CD14-positive monocyte (primary cell): ENCODE measurements around the gene INPP5A. TPM values are rescaled to one million over a fixed set of nuclear protein-coding genes. Genes with fewer than 3 reads are reported as not detected.

Source experiments
- DNase-seq, 3 donors: peaks; one replicate each; pipeline ENCODE4 v3.0.0-alpha.2; 2011 to 2022
- H2AFZ ChIP-seq: 2 replicates; pipeline ENCODE4 v1.6.0; 2012; ENCODE audit warnings: mild to moderate bottlenecking, low read depth, low read length, inconsistent platforms; ENCODE audit not compliant: insufficient read depth, poor library complexity, severe bottlenecking
- H3K27ac ChIP-seq, 2 donors: 1 replicate in 1 of 2; 2 replicates in 1 of 2; pipeline ENCODE4 v1.5.1; 2012 to 2013; ENCODE audit warnings: low read length in 2 of 2, control low read depth in 1 of 2, inconsistent platforms in 1 of 2, low read depth in 1 of 2, mild to moderate bottlenecking in 1 of 2
- H3K27me3 ChIP-seq, 2 donors: one replicate each; pipeline versions ENCODE4 v1.6.0 to v1.6.1; 2011 to 2013; ENCODE audit warnings: low read length in 2 of 2; ENCODE audit not compliant: control insufficient read depth in 2 of 2, insufficient read depth in 2 of 2
- H3K36me3 ChIP-seq, 2 donors: replicated peaks in 1 of 2; 1 replicate in 1 of 2; 2 replicates in 1 of 2; pipeline versions ENCODE4 v1.5.1 to v1.6.1; 2012 to 2013; ENCODE audit warnings: low read length in 2 of 2, control low read depth in 1 of 2, inconsistent platforms in 1 of 2, mild to moderate bottlenecking in 1 of 2; ENCODE audit not compliant: insufficient read depth in 2 of 2, control insufficient read depth in 1 of 2
- H3K4me1 ChIP-seq, 2 donors: 1 replicate in 1 of 2; 2 replicates in 1 of 2; pipeline versions ENCODE4 v1.5.1 to v1.6.1; 2012 to 2013; ENCODE audit warnings: low read length in 2 of 2, control low read depth in 1 of 2, inconsistent platforms in 1 of 2, mild to moderate bottlenecking in 1 of 2, moderate library complexity in 1 of 2; ENCODE audit not compliant: insufficient read depth in 2 of 2, control insufficient read depth in 1 of 2
- H3K4me2 ChIP-seq: replicated peaks from 2 replicates; pipeline ENCODE3; 2012; ENCODE audit warnings: low read length, moderate library complexity, mild to moderate bottlenecking; ENCODE audit not compliant: poor library complexity, severe bottlenecking; ENCODE audit errors: extremely low read depth
- H3K4me3 ChIP-seq, 3 experiments: fragments of 200-600 bp in 1 of 3; sonication (generic) in 1 of 3; replicated peaks in 1 of 3; 1 replicate in 2 of 3; 2 replicates in 1 of 3; pipeline ENCODE4 v1.5.1; 2011 to 2013; ENCODE audit warnings: low read length in 3 of 3, mild to moderate bottlenecking in 3 of 3, control low read depth in 2 of 3, low read depth in 2 of 3, inconsistent platforms in 1 of 3, moderate library complexity in 1 of 3
- H3K79me2 ChIP-seq: 2 replicates; pipeline ENCODE4 v1.6.0; 2012; ENCODE audit warnings: mild to moderate bottlenecking, control low read depth, inconsistent platforms, low read length, moderate library complexity; ENCODE audit not compliant: insufficient read depth
- H3K9ac ChIP-seq: 2 replicates; pipeline ENCODE4 v1.6.0; 2017; ENCODE audit warnings: low read length, mild to moderate bottlenecking; ENCODE audit not compliant: insufficient read depth, poor library complexity, severe bottlenecking
- H3K9me3 ChIP-seq, 2 donors: replicated peaks in 1 of 2; 1 replicate in 1 of 2; 2 replicates in 1 of 2; pipeline versions ENCODE4 v1.5.1 to v1.6.1; 2012 to 2013; ENCODE audit warnings: low read length in 2 of 2, control low read depth in 1 of 2; ENCODE audit not compliant: control insufficient read depth in 1 of 2, insufficient read depth in 1 of 2
- H4K20me1 ChIP-seq: 2 replicates; pipeline ENCODE4 v1.6.0; 2012; ENCODE audit warnings: mild to moderate bottlenecking, low read length, control low read depth, moderate library complexity; ENCODE audit not compliant: insufficient read depth
- H3K27ac Mint-ChIP-seq, 7 donors: one replicate each; pipeline ENCODE4 v1.8.0; 2020; ENCODE audit warnings: mild to moderate bottlenecking in 7 of 7, mixed read lengths in 7 of 7, moderate library complexity in 6 of 7, inconsistent platforms in 2 of 7
- H3K27me3 Mint-ChIP-seq, 3 donors: one replicate each; pipeline ENCODE4 v1.8.0; 2021 to 2022; ENCODE audit warnings: low read depth in 3 of 3, mild to moderate bottlenecking in 3 of 3, mixed read lengths in 3 of 3, moderate library complexity in 3 of 3, inconsistent platforms in 1 of 3
- H3K36me3 Mint-ChIP-seq, 2 donors: one replicate each; pipeline ENCODE4 v1.8.0; 2020; ENCODE audit warnings: mixed read lengths in 2 of 2, inconsistent platforms in 1 of 2, mild to moderate bottlenecking in 1 of 2
- H3K4me1 Mint-ChIP-seq: one replicate; pipeline ENCODE4 v1.8.0; 2020; ENCODE audit warnings: mild to moderate bottlenecking, mixed read lengths
- H3K4me3 Mint-ChIP-seq, 2 donors: one replicate each; pipeline ENCODE4 v1.8.0; 2020; ENCODE audit warnings: mild to moderate bottlenecking in 2 of 2, mixed read lengths in 2 of 2, moderate library complexity in 1 of 2
- H3K9me3 Mint-ChIP-seq, 7 donors: one replicate each; pipeline ENCODE4 v1.8.0; 2020 to 2022; ENCODE audit warnings: mixed read lengths in 7 of 7, mild to moderate bottlenecking in 6 of 7, moderate library complexity in 6 of 7, inconsistent platforms in 2 of 7
- CTCF ChIP-seq: fragments of 200-600 bp; IDR thresholded peaks from one replicate; pipeline ENCODE4 v1.8.0; 2022; ENCODE audit warnings: antibody characterized with exemption, mild to moderate bottlenecking
- WGBS: methylation state at CpG from one replicate; pipeline ENCODE4 v1.1.5; 2013; ENCODE audit warnings: missing lambda C conversion rate; ENCODE audit not compliant: insufficient coverage; 5-methylcytosine and 5-hydroxymethylcytosine counted together
- intact Hi-C, 2 donors: fragments of 100-400 bp; cut with micrococcal nuclease; formaldehyde crosslinking; loops; one replicate each; pipeline versions ENCODE4 v1.15.0 to v1.15.1; 2023
- polyA plus RNA-seq, 3 donors: library from polyadenylated mRNA; depleted of rRNA in 1 of 3; unstranded in 2 of 3; stranded (reverse) in 1 of 3; fragments of 300-500 nt in 2 of 3; fragments of >200 nt in 1 of 3; fragmentation: Illumina TruSeq in 2 of 3; gene quantifications; 1 replicate in 2 of 3; 2 replicates in 1 of 3; pipeline ENCODE4 v1.2.3, GENCODE V29; 2012 to 2021

The INPP5A gene
- polyA plus RNA-seq, 3 donors = 0.87 to 17.2 (median 2.9) TPM

- H3K9me3 Mint-ChIP-seq = no peaks in the 10 kb centered on the region
- Histone ChIP-seq H4K20me1 (no peaks in the 10 kb centered on the region), H3K9me3 (no peaks in the 10 kb centered on the region), H3K36me3 (peaks cover 20 to 61% of the 10 kb centered on the region in 2 donors), H3K9ac (no peak overlapping the region), H3K4me1 (no peaks in the 10 kb centered on the region), H3K4me3 (no peak overlapping the region), H3K27me3 (no peaks in the 10 kb centered on the region), H3K4me2 (no peak overlapping the region), H2AFZ (no peak overlapping the region), H3K79me2 (no peaks in the 10 kb centered on the region), H3K27ac (no peak overlapping the region)
- peaks cover 35 to 64% of the 10 kb centered on the region in 2 donors for H3K36me3 Mint-ChIP-seq
- intact Hi-C loops = no loop called here
- no peak overlapping the region for H3K4me3 Mint-ChIP-seq
- DNase-seq = no peak
- H3K4me1 Mint-ChIP-seq = no peaks in the 10 kb centered on the region
- 97% methylated on average over 19 of the region's 25 CpGs for WGBS
- peak overlapping the region in 2 of 7 donors; percentile 11 to 58 for H3K27ac Mint-ChIP-seq
- no peak for TF ChIP-seq CTCF
- H3K27me3 Mint-ChIP-seq = peaks cover 0 to 4% (median 0%) of the 10 kb centered on the region in 3 donors
Observed at GRCh38 chr10:132738454-132739224, 201.1 kb downstream of the INPP5A start.

- no peaks in the 10 kb centered on the region for H3K4me1 ChIP-seq
- no peak for DNase-seq
Observed at GRCh38 chr10:132739225-132739613, 201.6 kb downstream of the INPP5A start.

More at GRCh38 chr10:132739225-132739613, 201.6 kb downstream of the INPP5A start:
- Histone ChIP-seq H3K36me3 (peaks cover 18 to 56% of the 10 kb centered on the region in 2 donors), H3K4me2 (no peak overlapping the region), H3K79me2 (no peaks in the 10 kb centered on the region), H3K27me3 (no peaks in the 10 kb centered on the region), H3K27ac (no peak overlapping the region), H3K4me3 (no peak overlapping the region), H2AFZ (no peak overlapping the region), H3K9ac (no peak overlapping the region), H4K20me1 (no peaks in the 10 kb centered on the region), H3K9me3 (no peaks in the 10 kb centered on the region)
- Mint-ChIP-seq H3K9me3 (no peaks in the 10 kb centered on the region), H3K27ac (no peak overlapping the region), H3K36me3 (peaks cover 34 to 64% of the 10 kb centered on the region in 2 donors), H3K27me3 (peaks cover 0 to 4% (median 0%) of the 10 kb centered on the region in 3 donors), H3K4me3 (no peak overlapping the region), H3K4me1 (no peaks in the 10 kb centered on the region)
- no peak for TF ChIP-seq CTCF
- 100% methylated on average over 13 of the region's 14 CpGs for WGBS
- intact Hi-C loops = no loop called here
